HEK293 (cell line): Measurements from ENCODE around the gene C19orf25.
A peak's percentile ranks its signal among the peaks of the same experiment; 100 is the strongest.

Experiments used
- CTCF ChIA-PET: fragments of 350-600 bp; formaldehyde crosslinking; extraction: SDS; loops from one replicate; lab custom pipeline; 2021; ENCODE audit warnings: antibody characterized with exemption; lab: Yijun Ruan, JAX
- POLR2A ChIA-PET: fragments of 300-600 bp; formaldehyde crosslinking; extraction: SDS; loops from one replicate; lab custom pipeline; 2020; ENCODE audit warnings: antibody characterized with exemption, inconsistent platforms; lab: Yijun Ruan, JAX
- H3K27ac ChIP-seq: fragments of 200-500 bp; sonication (Bioruptor generic); 2 replicates; pipeline ENCODE4 v1.5.1; 2014; ENCODE audit warnings: low read depth, low read length, control low read depth, inconsistent platforms; ENCODE audit errors: extremely low read depth
- H3K36me3 ChIP-seq, 2 experiments: fragments of 200-500 bp in 1 of 2; sonication (Bioruptor generic) in 1 of 2; 1 replicate in 1 of 2; 2 replicates in 1 of 2; pipeline ENCODE4 v1.5.1; 2014 to 2017; ENCODE audit warnings: inconsistent platforms in 2 of 2, low read length in 2 of 2; ENCODE audit not compliant: control insufficient read depth in 2 of 2, insufficient read depth in 1 of 2
- H3K4me1 ChIP-seq: fragments of 200-500 bp; sonication (Bioruptor generic); 2 replicates; pipeline ENCODE4 v1.5.1; 2014; ENCODE audit warnings: mild to moderate bottlenecking, low read length, inconsistent platforms; ENCODE audit not compliant: control insufficient read depth, insufficient read depth
- H3K4me3 ChIP-seq: 2 replicates; pipeline ENCODE4 v1.5.1; 2011; ENCODE audit warnings: low read depth, mild to moderate bottlenecking, control low read depth, low read length, moderate library complexity
- H3K9me3 ChIP-seq: fragments of 200-500 bp; sonication (Bioruptor generic); 2 replicates; pipeline ENCODE4 v1.5.1; 2014; ENCODE audit warnings: low read depth, low read length, inconsistent platforms; ENCODE audit not compliant: control insufficient read depth, insufficient read depth
- AEBP2 ChIP-seq: fragments of 450-650 bp; formaldehyde crosslinking; IDR thresholded peaks from 2 replicates; pipeline ENCODE4 v1.5.1; 2016; ENCODE audit warnings: missing biosample characterization, missing genetic modification characterization, borderline replicate concordance
- EGR2 ChIP-seq: fragments of 450-650 bp; formaldehyde crosslinking; IDR thresholded peaks from 2 replicates; pipeline ENCODE4 v1.5.1; 2016; ENCODE audit warnings: low read depth, missing biosample characterization, missing genetic modification characterization
- KLF10 ChIP-seq: fragments of 450-650 bp; IDR thresholded peaks from 2 replicates; pipeline ENCODE4 v1.5.1; 2018; ENCODE audit warnings: missing biosample characterization, mild to moderate bottlenecking, missing genetic modification characterization
- OVOL3 ChIP-seq: fragments of 450-650 bp; formaldehyde crosslinking; IDR thresholded peaks from 2 replicates; pipeline ENCODE4 v1.5.1; 2016; ENCODE audit warnings: missing biosample characterization, missing genetic modification characterization
- TCF7L2 ChIP-seq: IDR thresholded peaks from 2 replicates; pipeline ENCODE4 v1.6.1; 2011; ENCODE audit warnings: low read depth, mild to moderate bottlenecking, inconsistent platforms, low read length, moderate library complexity, borderline replicate concordance
- ZBTB1 ChIP-seq: fragments of 450-650 bp; formaldehyde crosslinking; IDR thresholded peaks from 2 replicates; pipeline ENCODE4 v1.5.1; 2016; ENCODE audit warnings: missing biosample characterization, missing genetic modification characterization
- ZBTB21 ChIP-seq: fragments of 450-650 bp; formaldehyde crosslinking; IDR thresholded peaks from 2 replicates; pipeline ENCODE4 v1.5.1; 2017; ENCODE audit warnings: missing biosample characterization, missing genetic modification characterization
- ZNF146 ChIP-seq: fragments of 450-650 bp; formaldehyde crosslinking; IDR thresholded peaks from 2 replicates; pipeline ENCODE4 v1.5.1; 2016; ENCODE audit warnings: missing biosample characterization, missing genetic modification characterization
- ZNF148 ChIP-seq: fragments of 450-650 bp; formaldehyde crosslinking; IDR thresholded peaks from 2 replicates; pipeline ENCODE4 v1.5.0; 2017; ENCODE audit warnings: missing biosample characterization, missing genetic modification characterization, borderline replicate concordance
- ZNF175 ChIP-seq: fragments of 450-650 bp; formaldehyde crosslinking; IDR thresholded peaks from 2 replicates; pipeline ENCODE4 v1.5.1; 2016; ENCODE audit warnings: missing biosample characterization, missing genetic modification characterization
- ZNF214 ChIP-seq: fragments of 450-650 bp; formaldehyde crosslinking; IDR thresholded peaks from 2 replicates; pipeline ENCODE4 v1.5.1; 2017; ENCODE audit warnings: missing biosample characterization, mild to moderate bottlenecking, missing genetic modification characterization, borderline replicate concordance
- ZNF362 ChIP-seq: fragments of 450-650 bp; formaldehyde crosslinking; IDR thresholded peaks from 2 replicates; pipeline ENCODE4 v1.5.1; 2016; ENCODE audit warnings: missing biosample characterization, missing genetic modification characterization
- ZNF48 ChIP-seq: fragments of 450-650 bp; formaldehyde crosslinking; IDR thresholded peaks from 2 replicates; pipeline ENCODE4 v1.5.1; 2016; ENCODE audit warnings: missing biosample characterization, missing genetic modification characterization
- ZNF513 ChIP-seq: fragments of 450-650 bp; IDR thresholded peaks from 2 replicates; pipeline ENCODE4 v1.5.1; 2018; ENCODE audit warnings: missing biosample characterization, missing genetic modification characterization
- ZNF621 ChIP-seq: fragments of 450-650 bp; formaldehyde crosslinking; IDR thresholded peaks from 2 replicates; pipeline ENCODE4 v1.5.1; 2017; ENCODE audit warnings: missing biosample characterization, missing genetic modification characterization
- ZNF670 ChIP-seq: fragments of 450-650 bp; formaldehyde crosslinking; IDR thresholded peaks from 2 replicates; pipeline ENCODE4 v1.5.1; 2016; ENCODE audit warnings: missing biosample characterization, missing genetic modification characterization, low read depth
- ZNF791 ChIP-seq: fragments of 450-650 bp; formaldehyde crosslinking; IDR thresholded peaks from 2 replicates; pipeline ENCODE4 v1.5.1; 2016; ENCODE audit warnings: missing biosample characterization, missing genetic modification characterization
- ZSCAN5A ChIP-seq: fragments of 450-650 bp; formaldehyde crosslinking; IDR thresholded peaks from 2 replicates; pipeline ENCODE4 v1.5.1; 2016; ENCODE audit warnings: missing biosample characterization, missing genetic modification characterization

The C19orf25 gene

GRCh38 chr19:1426736-1427135 is 52.3 kb downstream of the C19orf25 start:
- CTCF ChIA-PET: interaction anchor here (1.2 kb wide), 1 partner anchor 19 kb away, joined by 4 read pairs; no protein-coding TSS in a partner anchor
- Histone ChIP-seq H3K4me3 (no peak overlapping the region), H3K4me1 (no peaks in the 10 kb centered on the region), H3K27ac (0 out of 2 replicates have a peak overlapping the region, but pooled peaks have one; percentile 11), H3K9me3 (no peaks in the 10 kb centered on the region), H3K36me3 (peaks cover 22 to 91% of the 10 kb centered on the region in 2 experiments)
- POLR2A ChIA-PET: interaction anchor here (0.7 kb wide), 1 partner anchor 113 kb away, joined by 3 read pairs; no protein-coding TSS in a partner anchor
- TF ChIP-seq ZNF146 (tag by site-specific recombination): no peak
- no peak for TF ChIP-seq EGR2 (tag by site-specific recombination)
- no peak for TF ChIP-seq ZNF791 (tag by site-specific recombination)
- TF ChIP-seq AEBP2 (tag by site-specific recombination): no peak
- no peak for TF ChIP-seq ZBTB1 (tag by site-specific recombination)
- TF ChIP-seq TCF7L2: no peak
- TF ChIP-seq ZNF670 (tag by site-specific recombination): no peak
- no peak for TF ChIP-seq ZBTB21 (tag by site-specific recombination)
- no peak for TF ChIP-seq ZNF513
- no peak for TF ChIP-seq OVOL3 (tag by site-specific recombination)
- TF ChIP-seq ZNF362 (tag by site-specific recombination): no peak
- TF ChIP-seq ZNF214 (tag by site-specific recombination): no peak
- TF ChIP-seq ZSCAN5A (tag by site-specific recombination): no peak
- no peak for TF ChIP-seq ZNF48 (tag by site-specific recombination)
- no peak for TF ChIP-seq KLF10 (tag by site-specific recombination)
- TF ChIP-seq ZNF175: no peak
- TF ChIP-seq ZNF148 (tag by site-specific recombination): no peak
- no peak for TF ChIP-seq ZNF621 (tag by site-specific recombination)
